Gastrocnemius medialis (tissue), 4 donors: ENCODE measurements around the gene CNTLN. TPM values are rescaled to one million over a fixed set of nuclear protein-coding genes. Genes with fewer than 3 reads are reported as not detected.
"Not testable (repeated sequence)": the region's sequence is repeated elsewhere in the genome, so short reads cannot be mapped to it uniquely, and the experiment has no call there.

ENCODE experiments used
- ATAC-seq, 2 donors: fragments of 150-250 bp; one replicate each; pipeline ENCODE4 v1.9.1; 2016
- DNase-seq, 2 donors: peaks; one replicate each; pipeline ENCODE4 v3.0.0-alpha.2; 2019
- H3K27ac ChIP-seq, 4 donors: fragments of 200-600 bp; sonication (generic); 1 replicate in 1 of 4; 2 replicates in 3 of 4; pipeline ENCODE4 v1.5.1; 2016 to 2018; ENCODE audit warnings: mild to moderate bottlenecking in 2 of 4, moderate library complexity in 1 of 4
- H3K27me3 ChIP-seq, 3 donors: fragments of 200-600 bp; sonication (generic) in 2 of 3; 1 replicate in 1 of 3; 2 replicates in 2 of 3; pipeline versions ENCODE4 v1.5.1 to v1.6.0; 2016 to 2019; ENCODE audit warnings: mild to moderate bottlenecking in 1 of 3, moderate library complexity in 1 of 3
- H3K36me3 ChIP-seq, 2 donors: fragments of 200-600 bp; sonication (generic) in 1 of 2; one replicate each; pipeline ENCODE4 v1.5.1; 2017 to 2018
- H3K4me1 ChIP-seq, 2 donors: fragments of 200-600 bp; sonication (generic) in 1 of 2; one replicate each; pipeline ENCODE4 v1.5.1; 2016 to 2017; ENCODE audit warnings: mild to moderate bottlenecking in 2 of 2
- H3K4me3 ChIP-seq, 4 donors: fragments of 200-600 bp; sonication (generic) in 3 of 4; 1 replicate in 1 of 4; 2 replicates in 3 of 4; pipeline ENCODE4 v1.5.1; 2016 to 2019; ENCODE audit warnings: mild to moderate bottlenecking in 2 of 4
- H3K9me3 ChIP-seq, 3 donors: fragments of 200-600 bp; sonication (generic) in 2 of 3; 1 replicate in 1 of 3; 2 replicates in 2 of 3; pipeline ENCODE4 v1.5.1; 2016 to 2019
- CTCF ChIP-seq, 5 experiments: fragments of 450-650 bp in 3 of 5; fragments of 200-600 bp in 2 of 5; sonication (generic) in 2 of 5; IDR thresholded peaks in 4 of 5; conservative IDR thresholded peaks in 1 of 5; 1 replicate in 4 of 5; 2 replicates in 1 of 5; pipeline ENCODE4 v1.5.1; 2016 to 2019; ENCODE audit warnings: antibody characterized with exemption in 5 of 5, mild to moderate bottlenecking in 3 of 5, moderate library complexity in 3 of 5
- POLR2A ChIP-seq, 2 donors: fragments of 450-650 bp; IDR thresholded peaks; one replicate each; pipeline ENCODE4 v1.6.1; 2017; ENCODE audit warnings: antibody characterized with exemption in 2 of 2, mild to moderate bottlenecking in 2 of 2, moderate library complexity in 2 of 2
- in situ Hi-C, 4 donors: fragments of 200-750 bp; cut with MboI; loops; one replicate each; pipeline versions ENCODE4 v1.15.0 to v1.8.0; 2017; ENCODE audit warnings: low sequenced_read_pairs in 4 of 4
- intact Hi-C: fragments of 100-400 bp; cut with DNase I; formaldehyde crosslinking; loops from one replicate; pipeline ENCODE4 v1.15.1; 2023; ENCODE audit warnings: low total_unique reads
- total RNA-seq, 4 donors: library from RNA; depleted of rRNA; stranded (reverse); fragments of >200 nt; gene quantifications; one replicate each; pipeline versions ENCODE4 v1.1.0 to v1.2.3, GENCODE V29; 2016

CNTLN gene
- total RNA-seq, 4 donors from 2014 or later, result 1.3 to 6.6 (median 2.4) TPM

GRCh38 chr9:17230646-17231045, 95.8 kb downstream of the CNTLN start:
- H3K27me3 ChIP-seq, result no peaks in the 10 kb centered on the region
- no peak overlapping the region for H3K27ac ChIP-seq
- no peak overlapping the region for H3K4me3 ChIP-seq
- no peak for ATAC-seq
- intact Hi-C loops (no loop called here), in situ Hi-C loops (no loop called here)
- no peaks in the 10 kb centered on the region for H3K9me3 ChIP-seq
- TF ChIP-seq POLR2A (IDR thresholded peaks at IDR 0.05) (no peak), CTCF (IDR thresholded peaks at IDR 0.05 in 4 of 5, conservative IDR thresholded peaks at IDR 0.05 in 1 of 5) (no peak)
- H3K4me1 ChIP-seq, result no peaks in the 10 kb centered on the region
- no peaks in the 10 kb centered on the region for H3K36me3 ChIP-seq
- no peak for DNase-seq

GRCh38 chr9:17236147-17236546, 101.3 kb downstream of the CNTLN start:
- ATAC-seq, result no peak
- H3K27me3 ChIP-seq, result no peaks in the 10 kb centered on the region
- no peak overlapping the region for H3K4me3 ChIP-seq
- DNase-seq, result no peak
- no peaks in the 10 kb centered on the region for H3K36me3 ChIP-seq
- in situ Hi-C loops (no loop called here), intact Hi-C loops (no loop called here)
- no peaks in the 10 kb centered on the region for H3K9me3 ChIP-seq
- H3K27ac ChIP-seq, result no peak overlapping the region
- no peak for TF ChIP-seq CTCF (IDR thresholded peaks at IDR 0.05 in 4 of 5, conservative IDR thresholded peaks at IDR 0.05 in 1 of 5)
- no peak for TF ChIP-seq POLR2A (IDR thresholded peaks at IDR 0.05)
- H3K4me1 ChIP-seq, result no peaks in the 10 kb centered on the region

GRCh38 chr9:17246770-17247169, 111.9 kb downstream of the CNTLN start:
- peaks cover 4 to 15% (median 9%) of the 10 kb centered on the region in 3 donors for H3K9me3 ChIP-seq
- no peaks in the 10 kb centered on the region for H3K36me3 ChIP-seq
- H3K4me1 ChIP-seq, result no peaks in the 10 kb centered on the region
- in situ Hi-C loops, result no loop called here
- ATAC-seq (no peak), DNase-seq (no peak)
- TF ChIP-seq CTCF (IDR thresholded peaks at IDR 0.05 in 4 of 5, conservative IDR thresholded peaks at IDR 0.05 in 1 of 5), result no peak
- no peak for TF ChIP-seq POLR2A (IDR thresholded peaks at IDR 0.05)
- no peak overlapping the region for H3K27ac ChIP-seq
- no peak overlapping the region for H3K4me3 ChIP-seq
- H3K27me3 ChIP-seq, result no peaks in the 10 kb centered on the region
- intact Hi-C loops, result no loop called here

- no peak for TF ChIP-seq CTCF (IDR thresholded peaks at IDR 0.05 in 4 of 5, conservative IDR thresholded peaks at IDR 0.05 in 1 of 5)
- no peak for TF ChIP-seq POLR2A (IDR thresholded peaks at IDR 0.05)
- no peaks in the 10 kb centered on the region for H3K4me1 ChIP-seq
- H3K27me3 ChIP-seq, result no peaks in the 10 kb centered on the region
- peaks cover 8 to 18% (median 9%) of the 10 kb centered on the region in 3 donors for H3K9me3 ChIP-seq
- H3K4me3 ChIP-seq, result no peak overlapping the region
- ATAC-seq (no peak), DNase-seq (no peak)
- H3K27ac ChIP-seq, result no peak overlapping the region
- no peaks in the 10 kb centered on the region for H3K36me3 ChIP-seq
- in situ Hi-C loops (no loop called here), intact Hi-C loops (no loop called here)
These were observed 116.3 kb downstream of the CNTLN start for GRCh38 chr9:17251100-17251499.

GRCh38 chr9:17268531-17269188, 133.8 kb downstream of the CNTLN start:
- ATAC-seq, H3K36me3 ChIP-seq, DNase-seq, H3K27me3 ChIP-seq, intact Hi-C loops, H3K27ac ChIP-seq, H3K4me3 ChIP-seq, in situ Hi-C loops, H3K4me1 ChIP-seq, H3K9me3 ChIP-seq: not testable (repeated sequence)
